HEK293 (cell line): ENCODE measurements around the gene FLRT1.

ENCODE experiments used
- CTCF ChIP-seq: fragments of 450-650 bp; formaldehyde crosslinking; IDR thresholded peaks from 2 replicates; pipeline ENCODE4 v1.5.1; 2016; ENCODE audit warnings: missing biosample characterization, missing genetic modification characterization
- ZNF362 ChIP-seq: fragments of 450-650 bp; formaldehyde crosslinking; IDR thresholded peaks from 2 replicates; pipeline ENCODE4 v1.5.1; 2016; ENCODE audit warnings: missing biosample characterization, missing genetic modification characterization

- TF ChIP-seq CTCF (tag by site-specific recombination) (no peak), ZNF362 (tag by site-specific recombination) (no peak)
Observed at GRCh38 chr11:64073542-64073941, 37.8 kb downstream of the FLRT1 start.
